ENCODE results near the gene WDR81.
"Not testable (repeated sequence)": the region's sequence is repeated elsewhere in the genome, so short reads cannot be mapped to it uniquely, and the experiment has no call there.

The WDR81 gene

GRCh38 chr17:1730326-1731193, 6.1 kb downstream of the WDR81 start:
- DNase-seq (ENCODE audit: low read depth) = no peak

GRCh38 chr17:1731194-1731506, 6.6 kb downstream of the WDR81 start:
- no peak for DNase-seq (ENCODE audit: low read depth)

GRCh38 chr17:1732241-1732832, 7.8 kb downstream of the WDR81 start:
- no peak for DNase-seq (ENCODE audit: low read depth)

- DNase-seq (ENCODE audit: low read depth) = no peak
These were observed 8.4 kb downstream of the WDR81 start for GRCh38 chr17:1732833-1733321.

GRCh38 chr17:1733759-1734158, 9.3 kb downstream of the WDR81 start:
- DNase-seq (ENCODE audit: low read depth) = no peak

- DNase-seq (ENCODE audit: low read depth) = no peak
These were observed 10.9 kb downstream of the WDR81 start for GRCh38 chr17:1735418-1735817.

- no peak for DNase-seq (ENCODE audit: low read depth)
These were observed 11.4 kb downstream of the WDR81 start for GRCh38 chr17:1735834-1736347.

GRCh38 chr17:1736348-1737281, 12.1 kb downstream of the WDR81 start:
- DNase-seq (ENCODE audit: low read depth) = no peak

GRCh38 chr17:1737531-1738291, 13.2 kb downstream of the WDR81 start:
- DNase-seq (ENCODE audit: low read depth) = no peak

GRCh38 chr17:1741899-1742298, 17.4 kb downstream of the WDR81 start:
- not testable (repeated sequence) for DNase-seq (ENCODE audit: low read depth)

GRCh38 chr17:1742371-1743087, 18.0 kb downstream of the WDR81 start, which contains the start of gene SERPINF2:
Gene SERPINF2 (plus strand): TSS chr17:1742871. CDS start chr17:1744996, 2,125 bp downstream.
- no peak for DNase-seq (ENCODE audit: low read depth)

GRCh38 chr17:1743088-1743439, 18.6 kb downstream of the WDR81 start:
- no peak for DNase-seq (ENCODE audit: low read depth)

- DNase-seq (ENCODE audit: low read depth) = no peak
These were observed 20.3 kb downstream of the WDR81 start for GRCh38 chr17:1744551-1745512.

GRCh38 chr17:1745513-1746020, 21.1 kb downstream of the WDR81 start:
- no peak for DNase-seq (ENCODE audit: low read depth)

GRCh38 chr17:1746975-1747543, 22.6 kb downstream of the WDR81 start:
- DNase-seq (ENCODE audit: low read depth) = no peak

- DNase-seq (ENCODE audit: low read depth) = no peak
These were observed 26.1 kb downstream of the WDR81 start for GRCh38 chr17:1750628-1751027.

GRCh38 chr17:1752425-1753262, 28.1 kb downstream of the WDR81 start:
- DNase-seq (ENCODE audit: low read depth) = no peak

Measured in stimulated activated CD4-positive, alpha-beta T cell treated with anti-CD3 and anti-CD28 coated beads, Interleukin-2, amount 100 ng/mL, for 4 hours (primary cell).